K562 (cell line): Measurements from ENCODE around the gene ZNHIT3. TPM values are rescaled to one million over a fixed set of nuclear protein-coding genes. Genes with fewer than 3 reads are reported as not detected.

ENCODE experiments used
- ATF3 ChIP-seq, 2 experiments: fragments of 450-650 bp in 1 of 2; sonication (generic) in 1 of 2; formaldehyde crosslinking in 1 of 2; IDR thresholded peaks in 1 of 2; conservative IDR thresholded peaks in 1 of 2; 2 replicates each; pipeline versions ENCODE4 v1.6.1 to v1.8.1; 2016 to 2023; ENCODE audit warnings: mild to moderate bottlenecking in 2 of 2, moderate library complexity in 2 of 2, inconsistent platforms in 1 of 2, missing genetic modification reagents in 1 of 2
- CHD2 ChIP-seq: IDR thresholded peaks from 2 replicates; pipeline ENCODE4 v1.6.1; 2011; ENCODE audit warnings: low read depth, low read length
- JUN ChIP-seq, 2 experiments: sonication (generic) in 1 of 2; formaldehyde crosslinking in 1 of 2; IDR thresholded peaks; 2 replicates each; pipeline versions ENCODE4 v1.6.1 to v1.8.0; 2012 to 2022; ENCODE audit warnings: borderline replicate concordance in 2 of 2, mild to moderate bottlenecking in 2 of 2, improper control_type of control experiment in 1 of 2, low read depth in 1 of 2, low read length in 1 of 2, missing genetic modification reagents in 1 of 2
- LARP7 ChIP-seq: fragments of 450-650 bp; IDR thresholded peaks from 2 replicates; pipeline ENCODE4 v1.6.1; 2016
- MAZ ChIP-seq, 2 experiments: fragments of 450-650 bp in 1 of 2; sonication (generic) in 1 of 2; formaldehyde crosslinking; IDR thresholded peaks in 1 of 2; conservative IDR thresholded peaks in 1 of 2; 2 replicates each; pipeline versions ENCODE4 v1.4.0 to v1.5.0; 2020; ENCODE audit warnings: mild to moderate bottlenecking in 1 of 2, missing genetic modification reagents in 1 of 2
- MED1 ChIP-seq: sonication (generic); formaldehyde crosslinking; IDR thresholded peaks from 2 replicates; pipeline ENCODE4 v1.8.1; 2023; ENCODE audit warnings: missing genetic modification reagents, borderline replicate concordance
- MTA3 ChIP-seq: fragments of 450-650 bp; formaldehyde crosslinking; IDR thresholded peaks from 2 replicates; pipeline ENCODE4 v1.6.1; 2017; ENCODE audit warnings: mild to moderate bottlenecking, borderline replicate concordance
- PKNOX1 ChIP-seq: fragments of 450-650 bp; IDR thresholded peaks from 2 replicates; pipeline ENCODE4 v1.6.1; 2016
- PML ChIP-seq: IDR thresholded peaks from 2 replicates; pipeline ENCODE4 v1.6.1; 2012; ENCODE audit warnings: low read length, inconsistent platforms
- POLR2AphosphoS2 ChIP-seq: IDR thresholded peaks from 2 replicates; pipeline ENCODE4 v1.6.1; 2012; ENCODE audit warnings: low read length, improper control_type of control experiment
- SP1 ChIP-seq: sonication (generic); formaldehyde crosslinking; IDR thresholded peaks from 2 replicates; pipeline ENCODE4 v1.8.1; 2022; ENCODE audit warnings: mild to moderate bottlenecking, missing genetic modification reagents
- SRSF3 ChIP-seq: fragments of 200-400 bp; formaldehyde crosslinking; IDR thresholded peaks from 2 replicates; pipeline ENCODE4 v1.6.1; 2016; ENCODE audit warnings: mild to moderate bottlenecking, low read length, moderate library complexity; ENCODE audit not compliant: insufficient read depth
- TARDBP ChIP-seq: fragments of 450-650 bp; IDR thresholded peaks from 2 replicates; pipeline ENCODE4 v1.6.1; 2016
- TRIM28 ChIP-seq: fragments of 450-650 bp; IDR thresholded peaks from 2 replicates; pipeline ENCODE4 v1.6.1; 2017
- WHSC1 ChIP-seq: IDR thresholded peaks from one replicate; pipeline ENCODE4 v1.6.1; 2012; ENCODE audit warnings: low read length, control low read depth, inconsistent platforms
- polyA plus RNA-seq, 8 experiments: library from polyadenylated mRNA; depleted of rRNA in 4 of 8; stranded (reverse) in 5 of 8; unstranded in 3 of 8; fragments of >200 nt; fragmentation: Nextera tagmentation in 2 of 8; fragmentation: Illumina TruSeq in 1 of 8; extraction: Ambion mirVana in 2 of 8; extraction: Trizol in 1 of 8; gene quantifications; 2 replicates each; pipeline versions ENCODE4 v1.2.1 to v1.2.3, GENCODE V29; 2011 to 2014; ENCODE audit warnings: inconsistent platforms in 1 of 8, missing spikeins in 1 of 8
- total RNA-seq, 7 experiments: library from RNA; depleted of rRNA in 6 of 7; stranded (reverse); fragments of >200 nt in 6 of 7; fragmentation: Illumina TruSeq in 2 of 7; extraction: Trizol in 2 of 7; gene quantifications; 2 replicates each; pipeline versions ENCODE4 v1.2.1 to v1.2.3, GENCODE V29; 2011 to 2021; ENCODE audit warnings: low replicate concordance in 1 of 7
- TF ChIP-seq, protein P1 (sequence below): fragments of 450-650 bp; IDR thresholded peaks from 2 replicates; pipeline ENCODE4 v1.6.1; 2018; ENCODE audit not compliant: partially characterized antibody
- TF ChIP-seq, protein P2 (sequence below): sonication (generic); formaldehyde crosslinking; IDR thresholded peaks from 2 replicates; pipeline ENCODE4 v1.8.0; 2022; ENCODE audit warnings: mild to moderate bottlenecking, missing genetic modification reagents

ZNHIT3 gene
- total and polyA plus RNA-seq, 9 of the 15 experiments (the other 6 are each of a cell fraction or from before 2014, with no cell fraction given), result 45.0 to 300 (median 88.4) TPM

DNA sequence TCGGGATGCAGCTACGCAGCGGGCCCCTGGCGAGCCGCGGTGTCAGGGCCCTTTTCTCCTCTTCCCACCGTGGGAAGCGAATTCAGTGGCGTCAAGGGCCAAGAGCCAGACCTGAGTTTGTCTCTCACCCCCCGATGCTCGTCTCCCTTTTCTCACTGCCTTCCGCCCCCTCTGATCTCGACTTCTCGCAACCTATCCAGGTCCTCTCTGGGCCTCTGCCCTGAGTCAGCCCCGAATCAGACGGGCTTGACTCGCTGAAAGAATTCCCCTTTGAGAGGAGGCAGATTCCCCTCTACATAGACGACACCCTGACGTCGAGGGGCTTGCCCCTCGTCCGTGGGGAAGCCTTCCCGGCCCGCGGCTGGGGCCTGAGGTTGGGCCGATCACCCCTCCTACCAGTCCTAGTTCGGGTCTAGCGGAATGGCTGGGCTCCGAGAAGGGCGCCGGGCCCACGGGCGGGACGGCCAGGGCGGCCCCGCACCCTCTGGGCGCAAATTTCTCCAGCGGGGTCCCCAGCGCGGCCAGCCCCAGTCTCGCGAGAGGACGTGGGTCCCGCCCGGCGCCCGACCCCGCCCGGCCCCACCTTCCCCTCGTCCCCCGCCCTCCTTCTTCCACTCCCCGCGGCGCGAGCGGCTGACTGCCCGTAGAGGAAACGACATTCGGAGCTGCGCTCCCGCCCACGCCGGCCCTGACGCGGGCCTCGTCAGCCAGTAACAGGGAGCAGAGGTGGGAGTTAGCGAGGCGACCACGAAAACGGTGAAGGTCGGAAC, 58.0 kb downstream of the ZNHIT3 start, which contains the start of gene GGNBP2 (continued):
- TF ChIP-seq, protein P1, sequence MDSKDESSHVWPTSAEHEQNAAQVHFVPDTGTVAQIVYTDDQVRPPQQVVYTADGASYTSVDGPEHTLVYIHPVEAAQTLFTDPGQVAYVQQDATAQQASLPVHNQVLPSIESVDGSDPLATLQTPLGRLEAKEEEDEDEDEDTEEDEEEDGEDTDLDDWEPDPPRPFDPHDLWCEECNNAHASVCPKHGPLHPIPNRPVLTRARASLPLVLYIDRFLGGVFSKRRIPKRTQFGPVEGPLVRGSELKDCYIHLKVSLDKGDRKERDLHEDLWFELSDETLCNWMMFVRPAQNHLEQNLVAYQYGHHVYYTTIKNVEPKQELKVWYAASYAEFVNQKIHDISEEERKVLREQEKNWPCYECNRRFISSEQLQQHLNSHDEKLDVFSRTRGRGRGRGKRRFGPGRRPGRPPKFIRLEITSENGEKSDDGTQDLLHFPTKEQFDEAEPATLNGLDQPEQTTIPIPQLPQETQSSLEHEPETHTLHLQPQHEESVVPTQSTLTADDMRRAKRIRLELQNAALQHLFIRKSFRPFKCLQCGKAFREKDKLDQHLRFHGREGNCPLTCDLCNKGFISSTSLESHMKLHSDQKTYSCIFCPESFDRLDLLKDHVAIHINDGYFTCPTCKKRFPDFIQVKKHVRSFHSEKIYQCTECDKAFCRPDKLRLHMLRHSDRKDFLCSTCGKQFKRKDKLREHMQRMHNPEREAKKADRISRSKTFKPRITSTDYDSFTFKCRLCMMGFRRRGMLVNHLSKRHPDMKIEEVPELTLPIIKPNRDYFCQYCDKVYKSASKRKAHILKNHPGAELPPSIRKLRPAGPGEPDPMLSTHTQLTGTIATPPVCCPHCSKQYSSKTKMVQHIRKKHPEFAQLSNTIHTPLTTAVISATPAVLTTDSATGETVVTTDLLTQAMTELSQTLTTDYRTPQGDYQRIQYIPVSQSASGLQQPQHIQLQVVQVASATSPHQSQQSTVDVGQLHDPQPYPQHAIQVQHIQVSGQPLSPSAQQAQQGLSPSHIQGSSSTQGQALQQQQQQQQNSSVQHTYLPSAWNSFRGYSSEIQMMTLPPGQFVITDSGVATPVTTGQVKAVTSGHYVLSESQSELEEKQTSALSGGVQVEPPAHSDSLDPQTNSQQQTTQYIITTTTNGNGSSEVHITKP, result peak; percentile 20
- TF ChIP-seq, protein P2, sequence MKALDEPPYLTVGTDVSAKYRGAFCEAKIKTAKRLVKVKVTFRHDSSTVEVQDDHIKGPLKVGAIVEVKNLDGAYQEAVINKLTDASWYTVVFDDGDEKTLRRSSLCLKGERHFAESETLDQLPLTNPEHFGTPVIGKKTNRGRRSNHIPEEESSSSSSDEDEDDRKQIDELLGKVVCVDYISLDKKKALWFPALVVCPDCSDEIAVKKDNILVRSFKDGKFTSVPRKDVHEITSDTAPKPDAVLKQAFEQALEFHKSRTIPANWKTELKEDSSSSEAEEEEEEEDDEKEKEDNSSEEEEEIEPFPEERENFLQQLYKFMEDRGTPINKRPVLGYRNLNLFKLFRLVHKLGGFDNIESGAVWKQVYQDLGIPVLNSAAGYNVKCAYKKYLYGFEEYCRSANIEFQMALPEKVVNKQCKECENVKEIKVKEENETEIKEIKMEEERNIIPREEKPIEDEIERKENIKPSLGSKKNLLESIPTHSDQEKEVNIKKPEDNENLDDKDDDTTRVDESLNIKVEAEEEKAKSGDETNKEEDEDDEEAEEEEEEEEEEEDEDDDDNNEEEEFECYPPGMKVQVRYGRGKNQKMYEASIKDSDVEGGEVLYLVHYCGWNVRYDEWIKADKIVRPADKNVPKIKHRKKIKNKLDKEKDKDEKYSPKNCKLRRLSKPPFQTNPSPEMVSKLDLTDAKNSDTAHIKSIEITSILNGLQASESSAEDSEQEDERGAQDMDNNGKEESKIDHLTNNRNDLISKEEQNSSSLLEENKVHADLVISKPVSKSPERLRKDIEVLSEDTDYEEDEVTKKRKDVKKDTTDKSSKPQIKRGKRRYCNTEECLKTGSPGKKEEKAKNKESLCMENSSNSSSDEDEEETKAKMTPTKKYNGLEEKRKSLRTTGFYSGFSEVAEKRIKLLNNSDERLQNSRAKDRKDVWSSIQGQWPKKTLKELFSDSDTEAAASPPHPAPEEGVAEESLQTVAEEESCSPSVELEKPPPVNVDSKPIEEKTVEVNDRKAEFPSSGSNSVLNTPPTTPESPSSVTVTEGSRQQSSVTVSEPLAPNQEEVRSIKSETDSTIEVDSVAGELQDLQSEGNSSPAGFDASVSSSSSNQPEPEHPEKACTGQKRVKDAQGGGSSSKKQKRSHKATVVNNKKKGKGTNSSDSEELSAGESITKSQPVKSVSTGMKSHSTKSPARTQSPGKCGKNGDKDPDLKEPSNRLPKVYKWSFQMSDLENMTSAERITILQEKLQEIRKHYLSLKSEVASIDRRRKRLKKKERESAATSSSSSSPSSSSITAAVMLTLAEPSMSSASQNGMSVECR (CRISPR knock-in tag), result peak; percentile 75
- TF ChIP-seq MAZ (CRISPR knock-in tag; conservative IDR thresholded peaks at IDR 0.05 in 1 of 2, IDR thresholded peaks at IDR 0.05 in 1 of 2) (peak; percentile 14 to 59; a peak in 3 of 4 replicates), TARDBP (0 out of 2 replicates have a peak, but pooled peaks have one; percentile 60), PKNOX1 (peak; percentile 37; the same call in 1 of the 2 replicates), JUN (IDR thresholded peaks at IDR 0.05; ENCODE audit: borderline replicate concordance, low read depth, low read length) (0 out of 2 replicates have a peak, but pooled peaks have one; percentile 12), JUN (CRISPR knock-in tag; IDR thresholded peaks at IDR 0.05; ENCODE audit: borderline replicate concordance) (no peak), LARP7 (no peak), PML (peak; percentile 47; the same call in 1 of the 2 replicates), SP1 (CRISPR knock-in tag) (0 out of 2 replicates have a peak, but pooled peaks have one; percentile 60), MED1 (CRISPR knock-in tag) (no peak), ATF3 (IDR thresholded peaks at IDR 0.05) (no peak), ATF3 (CRISPR knock-in tag; conservative IDR thresholded peaks at IDR 0.05) (0 out of 2 replicates have a peak, but pooled peaks have one; percentile 28), SRSF3 (no peak), POLR2AphosphoS2 (peak; percentile 51), CHD2 (peak; percentile 95), TRIM28 (no peak), MTA3 (no peak), WHSC1 (no peak)
